ENCODE data around the gene FOXP2.
A peak's percentile ranks its signal among the peaks of the same experiment; 100 is the strongest.

Gene FOXP2

DNA sequence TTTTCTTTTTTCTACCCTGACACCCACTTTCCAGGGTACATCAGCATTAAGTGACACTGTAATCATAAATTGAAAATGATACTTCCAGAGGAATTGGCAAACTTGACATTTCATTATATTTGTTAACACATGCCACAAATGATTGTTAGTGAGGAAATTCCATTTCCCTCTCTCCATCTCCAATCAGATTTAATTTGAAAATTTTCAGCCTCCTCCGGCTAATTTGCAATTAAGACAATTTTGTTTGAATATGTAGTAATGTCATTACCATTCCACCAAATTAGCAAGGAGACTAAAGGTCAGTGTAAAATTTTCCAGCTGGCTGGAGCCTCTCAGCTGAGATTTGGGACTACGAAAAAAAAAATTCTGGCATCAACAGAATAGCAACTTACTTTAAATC lies 242.7 kb downstream of the FOXP2 start:
- DNase-seq (ENCODE audit: extremely low read depth, low read depth): no peak
- TF ChIP-seq, protein P1, sequence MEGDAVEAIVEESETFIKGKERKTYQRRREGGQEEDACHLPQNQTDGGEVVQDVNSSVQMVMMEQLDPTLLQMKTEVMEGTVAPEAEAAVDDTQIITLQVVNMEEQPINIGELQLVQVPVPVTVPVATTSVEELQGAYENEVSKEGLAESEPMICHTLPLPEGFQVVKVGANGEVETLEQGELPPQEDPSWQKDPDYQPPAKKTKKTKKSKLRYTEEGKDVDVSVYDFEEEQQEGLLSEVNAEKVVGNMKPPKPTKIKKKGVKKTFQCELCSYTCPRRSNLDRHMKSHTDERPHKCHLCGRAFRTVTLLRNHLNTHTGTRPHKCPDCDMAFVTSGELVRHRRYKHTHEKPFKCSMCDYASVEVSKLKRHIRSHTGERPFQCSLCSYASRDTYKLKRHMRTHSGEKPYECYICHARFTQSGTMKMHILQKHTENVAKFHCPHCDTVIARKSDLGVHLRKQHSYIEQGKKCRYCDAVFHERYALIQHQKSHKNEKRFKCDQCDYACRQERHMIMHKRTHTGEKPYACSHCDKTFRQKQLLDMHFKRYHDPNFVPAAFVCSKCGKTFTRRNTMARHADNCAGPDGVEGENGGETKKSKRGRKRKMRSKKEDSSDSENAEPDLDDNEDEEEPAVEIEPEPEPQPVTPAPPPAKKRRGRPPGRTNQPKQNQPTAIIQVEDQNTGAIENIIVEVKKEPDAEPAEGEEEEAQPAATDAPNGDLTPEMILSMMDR (IDR thresholded peaks at IDR 0.05; ENCODE audit: low read depth, low read length): no peak

DNA sequence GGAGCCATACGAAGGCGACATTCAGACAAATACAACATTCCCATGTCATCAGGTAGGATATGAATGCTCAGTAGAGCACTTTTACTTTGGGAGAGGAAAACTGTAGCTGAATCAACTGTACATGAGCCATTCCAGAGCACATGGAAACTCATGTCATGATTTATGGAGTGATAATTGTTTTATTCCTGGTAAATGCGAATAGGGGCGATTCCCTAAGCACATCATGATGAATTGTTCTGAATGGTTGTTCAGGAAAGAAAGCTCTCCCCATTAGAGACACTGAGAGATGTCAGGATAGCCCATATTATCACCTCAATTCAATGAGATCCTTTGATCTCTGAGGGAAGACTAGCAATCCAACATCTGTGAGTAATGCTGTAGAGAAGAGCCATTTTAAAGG lies 243.6 kb downstream of the FOXP2 start:
- TF ChIP-seq, protein P1 (IDR thresholded peaks at IDR 0.05; ENCODE audit: low read depth, low read length): no peak
- DNase-seq (ENCODE audit: extremely low read depth, low read depth): no peak

DNA sequence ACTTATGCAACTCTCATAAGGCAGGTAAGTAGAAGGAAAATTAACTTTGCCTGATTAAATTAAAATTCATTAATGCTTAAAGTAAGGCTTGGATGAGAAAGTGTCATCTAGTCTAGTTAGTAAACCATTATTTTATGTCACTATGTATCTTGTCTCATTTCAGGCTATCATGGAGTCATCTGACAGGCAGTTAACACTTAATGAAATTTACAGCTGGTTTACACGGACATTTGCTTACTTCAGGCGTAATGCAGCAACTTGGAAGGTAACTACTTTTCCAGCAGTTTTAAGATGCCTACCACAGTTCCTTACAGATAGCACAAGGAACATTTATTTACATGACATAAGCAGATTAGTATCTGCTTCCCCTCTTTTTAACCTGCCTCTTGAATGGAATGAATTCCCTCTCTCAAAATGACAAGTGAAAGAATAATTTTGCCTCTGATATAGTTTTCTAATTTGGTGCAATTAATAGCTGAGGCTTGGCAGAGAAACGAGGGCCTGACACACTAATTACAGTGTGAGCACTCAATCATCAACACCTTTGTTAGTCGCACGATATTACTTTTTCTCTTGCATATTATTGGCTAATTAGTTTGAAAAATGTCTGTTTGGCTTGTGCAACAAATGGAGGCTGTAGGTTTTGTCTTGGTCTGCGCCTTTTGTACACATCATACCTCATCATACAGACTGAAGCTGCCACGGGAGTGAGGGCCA lies 245.0 kb downstream of the FOXP2 start:
- DNase-seq (ENCODE audit: extremely low read depth, low read depth): no peak

DNA sequence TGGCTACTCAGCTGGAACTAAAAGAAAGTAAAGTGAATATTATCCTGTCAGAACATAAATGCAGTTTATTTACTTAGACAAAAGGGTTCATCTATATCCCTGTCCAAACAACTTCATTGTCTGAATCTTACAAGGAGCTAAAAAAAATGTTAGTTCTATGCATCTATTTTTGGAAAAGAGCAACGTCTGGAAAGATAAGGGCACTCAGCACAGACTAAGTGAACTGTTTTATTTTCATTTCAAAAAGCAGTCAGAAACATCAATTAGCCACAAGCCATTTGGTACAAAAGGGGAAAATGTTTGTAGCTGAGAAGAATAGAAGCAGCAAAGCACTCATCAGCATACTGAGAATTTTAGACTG lies 245.5 kb downstream of the FOXP2 start:
- DNase-seq (ENCODE audit: extremely low read depth, low read depth): no peak
- TF ChIP-seq, protein P1 (IDR thresholded peaks at IDR 0.05; ENCODE audit: low read depth, low read length): no peak

More for the DNA sequence above, 245.0 kb downstream of the FOXP2 start:
- TF ChIP-seq, protein P1 (IDR thresholded peaks at IDR 0.05; ENCODE audit: low read depth, low read length): no peak

DNA sequence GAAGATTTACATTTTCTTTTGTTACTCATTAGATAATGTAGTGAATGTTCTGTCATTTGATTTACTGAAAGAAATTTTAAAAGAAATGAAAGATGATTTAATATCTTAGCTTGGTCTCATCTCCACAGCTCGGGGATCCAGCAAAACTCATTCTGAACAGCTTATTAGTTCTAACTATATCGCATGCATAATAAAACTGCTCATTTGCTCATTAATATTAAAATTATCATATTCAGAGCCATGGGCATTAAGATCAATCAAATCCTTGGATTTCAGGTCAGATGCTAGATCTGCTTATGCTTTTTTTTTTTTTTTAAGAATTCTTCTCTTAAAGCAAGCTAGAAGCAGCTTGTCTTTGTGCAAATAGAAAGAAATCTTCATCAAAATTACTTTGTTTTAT lies 246.1 kb downstream of the FOXP2 start:
- DNase-seq (ENCODE audit: extremely low read depth, low read depth): no peak
- TF ChIP-seq, protein P1 (IDR thresholded peaks at IDR 0.05; ENCODE audit: low read depth, low read length): no peak

DNA sequence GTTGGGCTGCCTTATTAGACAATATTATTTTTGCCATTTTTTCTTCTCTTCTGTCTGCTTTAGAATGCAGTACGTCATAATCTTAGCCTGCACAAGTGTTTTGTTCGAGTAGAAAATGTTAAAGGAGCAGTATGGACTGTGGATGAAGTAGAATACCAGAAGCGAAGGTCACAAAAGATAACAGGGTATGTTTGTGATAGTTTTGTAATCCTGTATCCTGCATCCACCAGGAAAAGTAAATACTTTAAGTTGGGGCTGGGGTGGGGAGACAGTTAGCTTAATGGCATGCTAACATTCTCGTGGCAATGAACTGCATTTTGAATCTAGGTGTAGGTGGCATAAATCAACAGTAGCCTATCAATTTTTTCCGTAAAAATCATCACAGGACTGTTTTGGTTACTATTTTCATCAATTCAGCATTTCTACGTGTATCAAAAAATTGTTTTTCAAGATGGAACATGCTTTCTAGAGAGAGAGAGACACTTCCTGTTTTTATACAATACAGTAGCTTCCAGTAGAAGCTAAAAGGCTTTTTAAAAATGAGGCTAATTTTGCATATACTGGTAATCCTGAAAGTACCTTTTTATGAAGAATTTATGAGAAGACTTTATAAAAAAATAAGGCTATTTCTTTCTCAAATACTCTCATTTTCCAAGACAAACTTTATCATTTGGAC lies 247.5 kb downstream of the FOXP2 start:
- no peak for DNase-seq (ENCODE audit: extremely low read depth, low read depth)
- TF ChIP-seq, protein P1 (IDR thresholded peaks at IDR 0.05; ENCODE audit: low read depth, low read length): no peak

DNA sequence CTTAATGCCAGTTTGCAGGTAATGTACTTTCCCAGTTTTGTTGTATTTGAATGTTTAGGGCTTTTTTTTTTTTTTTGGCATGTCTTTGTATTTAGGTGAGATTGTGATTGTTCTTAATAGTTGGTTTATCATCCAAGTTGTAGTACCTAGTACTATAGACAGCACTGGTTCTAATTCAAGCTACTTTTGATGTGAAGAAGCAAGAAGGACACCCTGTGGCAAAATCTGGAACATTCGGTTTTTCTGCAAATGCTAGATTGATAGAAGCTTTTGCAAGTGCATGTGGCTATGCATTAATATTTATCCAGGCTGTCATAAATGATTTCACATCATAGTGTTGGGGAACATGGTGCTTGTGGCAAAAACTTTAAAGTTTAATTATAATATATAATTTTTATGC lies 248.9 kb downstream of the FOXP2 start:
- no peak for DNase-seq (ENCODE audit: extremely low read depth, low read depth)
- TF ChIP-seq, protein P1 (IDR thresholded peaks at IDR 0.05; ENCODE audit: low read depth, low read length): peak; percentile 39
